K562 (cell line): Measurements from ENCODE around the gene PIANP. TPM values are rescaled to one million over a fixed set of nuclear protein-coding genes. Genes with fewer than 3 reads are reported as not detected.

Source experiments
- ATAC-seq: fragments of 200-7000 bp; cut with Tn5 transposase; 3 replicates; pipeline ENCODE4 v1.9.1; 2020; ENCODE audit warnings: moderate library complexity
- BruUV-seq: library from RNA; stranded (reverse); fragments of 400-500 nt; replicated peaks from 2 replicates; lab custom pipeline; 2021; lab: Mats Ljungman, UMichigan
- CTCF ChIA-PET: fragments of 300-600 bp; formaldehyde crosslinking; extraction: SDS; loops from one replicate; lab custom pipeline; 2021; ENCODE audit warnings: low intra/inter-chr PET ratio; lab: Yijun Ruan, JAX
- POLR2A ChIA-PET: fragments of 300-600, 350-650 bp; sonication (Branson Sonifier 250); formaldehyde crosslinking; extraction: SDS; loops from one replicate; lab custom pipeline; 2021; ENCODE audit warnings: antibody characterized with exemption, inconsistent platforms; lab: Yijun Ruan, JAX
- DNase-seq, 4 experiments: peaks; one replicate each; pipeline versions ENCODE4 v3.0.0 to v3.0.0-alpha.2; 2011 to 2018; ENCODE audit warnings: low spot score in 3 of 4, mixed read lengths in 3 of 4; ENCODE audit errors: extremely low read depth in 1 of 4
- FAIRE-seq: peaks from 2 replicates; lab custom pipeline; 2011; peaks lifted over from hg19 to GRCh38; lab: Jason Lieb, UNC
- H2AFZ ChIP-seq: 2 replicates; pipeline ENCODE4 v1.6.0; 2011; ENCODE audit warnings: low read depth, low read length, control low read depth, inconsistent platforms
- H3K27ac ChIP-seq: fragments of 200-600 bp; 3 replicates; pipeline ENCODE4 v1.8.0; 2011; ENCODE audit warnings: low read depth, mild to moderate bottlenecking, control low read depth, inconsistent platforms, low read length, moderate library complexity, mixed read lengths; ENCODE audit errors: extremely low read depth
- H3K27me3 ChIP-seq, 2 experiments: fragments of 300-600 bp in 1 of 2; 2 replicates in 1 of 2; 3 replicates in 1 of 2; pipeline versions ENCODE4 v1.6.0 to v1.8.0; 2011; ENCODE audit warnings: inconsistent platforms in 2 of 2, low read length in 2 of 2, mild to moderate bottlenecking in 1 of 2, mixed read lengths in 1 of 2, moderate library complexity in 1 of 2; ENCODE audit not compliant: control insufficient read depth in 2 of 2, insufficient read depth in 2 of 2
- H3K36me3 ChIP-seq: fragments of 300-600 bp; 3 replicates; pipeline ENCODE4 v1.8.0; 2011; ENCODE audit warnings: mild to moderate bottlenecking, low read length, inconsistent platforms; ENCODE audit not compliant: control insufficient read depth, insufficient read depth
- H3K4me1 ChIP-seq, 2 experiments: fragments of 200-600 bp in 1 of 2; replicated peaks in 1 of 2; 2 replicates in 1 of 2; 3 replicates in 1 of 2; pipeline versions ENCODE4 v1.5.1 to v1.8.0; 2011; ENCODE audit warnings: inconsistent platforms in 2 of 2, low read length in 2 of 2, mild to moderate bottlenecking in 1 of 2, mixed read lengths in 1 of 2, moderate library complexity in 1 of 2; ENCODE audit not compliant: control insufficient read depth in 2 of 2, insufficient read depth in 2 of 2
- H3K4me2 ChIP-seq: 2 replicates; pipeline ENCODE4 v1.6.1; 2011; ENCODE audit warnings: low read length, control low read depth, inconsistent platforms, mixed read lengths; ENCODE audit not compliant: insufficient read depth
- H3K4me3 ChIP-seq: fragments of 200-600 bp; sonication (generic), shearing (Covaris generic); 2 replicates; pipeline ENCODE4 v1.5.1; 2016; ENCODE audit warnings: control low read depth, inconsistent platforms
- H3K79me2 ChIP-seq: fragments of 200-600 bp; 3 replicates; pipeline ENCODE4 v1.8.0; 2011; ENCODE audit warnings: low read length, inconsistent platforms; ENCODE audit not compliant: control insufficient read depth, insufficient read depth
- H3K9ac ChIP-seq, 2 experiments: 2 replicates each; pipeline versions ENCODE4 v1.6.0 to v1.6.1; 2011; ENCODE audit warnings: low read depth in 2 of 2, low read length in 2 of 2, control low read depth in 1 of 2, inconsistent platforms in 1 of 2, mild to moderate bottlenecking in 1 of 2, mixed read lengths in 1 of 2; ENCODE audit not compliant: insufficient read depth in 1 of 2
- H3K9me1 ChIP-seq: one replicate; pipeline ENCODE4 v1.6.0; 2011; ENCODE audit warnings: inconsistent platforms, mild to moderate bottlenecking, low read length, moderate library complexity; ENCODE audit not compliant: control insufficient read depth, insufficient read depth
- H3K9me3 ChIP-seq: replicated peaks from 2 replicates; pipeline ENCODE4 v1.5.1; 2011; ENCODE audit warnings: low read depth, low read length, inconsistent platforms; ENCODE audit not compliant: control insufficient read depth, insufficient read depth
- H4K20me1 ChIP-seq: replicated peaks from 2 replicates; pipeline ENCODE4 v1.6.1; 2011; ENCODE audit warnings: low read length, inconsistent platforms, mixed read lengths; ENCODE audit not compliant: control insufficient read depth, insufficient read depth
- BCOR ChIP-seq: fragments of 450-650 bp; IDR thresholded peaks from 2 replicates; pipeline ENCODE4 v1.6.1; 2016
- C11orf30 ChIP-seq: fragments of 450-650 bp; IDR thresholded peaks from 2 replicates; pipeline ENCODE4 v1.6.1; 2016; ENCODE audit warnings: low read depth, mild to moderate bottlenecking
- CBFA2T3 ChIP-seq: fragments of 450-650 bp; IDR thresholded peaks from 2 replicates; pipeline ENCODE4 v1.6.1; 2017
- CTBP1 ChIP-seq: fragments of 450-650 bp; IDR thresholded peaks from 2 replicates; pipeline ENCODE4 v1.6.1; 2016; ENCODE audit warnings: borderline replicate concordance
- ERF ChIP-seq: fragments of 450-650 bp; formaldehyde crosslinking; IDR thresholded peaks from 2 replicates; pipeline ENCODE4 v1.4.0; 2020; ENCODE audit warnings: mild to moderate bottlenecking, mixed read lengths
- KAT2B ChIP-seq: IDR thresholded peaks from one replicate; pipeline ENCODE4 v1.6.1; 2012; ENCODE audit warnings: low read depth, mild to moderate bottlenecking, control low read depth, inconsistent platforms, low read length, moderate library complexity
- MBD2 ChIP-seq: sonication (generic); IDR thresholded peaks from 2 replicates; pipeline ENCODE4 v1.6.1; 2016; ENCODE audit warnings: low read depth, borderline replicate concordance
- NFE2 ChIP-seq: IDR thresholded peaks from 2 replicates; pipeline ENCODE4 v1.6.1; 2014; ENCODE audit warnings: antibody characterized with exemption, low read depth
- NRF1 ChIP-seq, 2 experiments: fragments of 450-650 bp; IDR thresholded peaks in 1 of 2; conservative IDR thresholded peaks in 1 of 2; 2 replicates each; pipeline ENCODE4 v1.6.1; 2014; ENCODE audit warnings: mild to moderate bottlenecking in 2 of 2
- POLR2G ChIP-seq: fragments of 200-400 bp; formaldehyde crosslinking; IDR thresholded peaks from 2 replicates; pipeline ENCODE4 v1.6.1; 2017; ENCODE audit warnings: low read depth, mild to moderate bottlenecking, antibody characterized with exemption, low read length, moderate library complexity
- RBFOX2 ChIP-seq: fragments of 200-400 bp; formaldehyde crosslinking; IDR thresholded peaks from 2 replicates; pipeline ENCODE4 v1.6.1; 2017; ENCODE audit warnings: low read depth, mild to moderate bottlenecking, low read length, moderate library complexity
- SPI1 ChIP-seq: IDR thresholded peaks from 2 replicates; pipeline ENCODE4 v1.6.1; 2011; ENCODE audit warnings: low read depth, low read length, control low read depth, borderline replicate concordance
- ZNF76 ChIP-seq: fragments of 250-450 bp; sonication (Bioruptor Pico); IDR thresholded peaks from 2 replicates; pipeline ENCODE4 v1.4.0; 2020; ENCODE audit warnings: mild to moderate bottlenecking, moderate library complexity, borderline replicate concordance
- WGBS: fragments of 100-300 bp; shearing (Covaris generic); methylation state at CpG from one replicate; pipeline ENCODE4 v1.1.6; 2016; ENCODE audit warnings: low coverage, mixed read lengths; ENCODE audit not compliant: insufficient coverage; ENCODE audit errors: missing lambda C conversion rate; 5-methylcytosine and 5-hydroxymethylcytosine counted together
- in situ Hi-C: fragments of 300-500 bp; cut with MboI; formaldehyde crosslinking; loops from 4 replicates; pipeline ENCODE4 v1.15.0; 2018; ENCODE audit warnings: inconsistent platforms, mixed read lengths
- intact Hi-C: fragments of 100-400 bp; cut with micrococcal nuclease; formaldehyde crosslinking; loops from 2 replicates; pipeline ENCODE4 v1.14.2; 2022
- polyA plus RNA-seq, 8 experiments: library from polyadenylated mRNA; depleted of rRNA in 4 of 8; stranded (reverse) in 5 of 8; unstranded in 3 of 8; fragments of >200 nt; fragmentation: Nextera tagmentation in 2 of 8; fragmentation: Illumina TruSeq in 1 of 8; extraction: Ambion mirVana in 2 of 8; extraction: Trizol in 1 of 8; gene quantifications; 2 replicates each; pipeline versions ENCODE4 v1.2.1 to v1.2.3, GENCODE V29; 2011 to 2014; ENCODE audit warnings: inconsistent platforms in 1 of 8, missing spikeins in 1 of 8
- total RNA-seq, 7 experiments: library from RNA; depleted of rRNA in 6 of 7; stranded (reverse); fragments of >200 nt in 6 of 7; fragmentation: Illumina TruSeq in 2 of 7; extraction: Trizol in 2 of 7; gene quantifications; 2 replicates each; pipeline versions ENCODE4 v1.2.1 to v1.2.3, GENCODE V29; 2011 to 2021; ENCODE audit warnings: low replicate concordance in 1 of 7

PIANP gene
- total and polyA plus RNA-seq, 9 of the 15 experiments (the other 6 are each of a cell fraction or from before 2014, with no cell fraction given): 0.07 TPM; not detected in 8

- peak overlapping the region; percentile 23; the same call in 1 of the 3 replicates for H3K27ac ChIP-seq
- no peaks in the 10 kb centered on the region for H3K9me1 ChIP-seq
- CTCF ChIA-PET: no interaction called here
- H3K9ac ChIP-seq: peak overlapping the region in 1 of 2 experiments; percentile 31; a peak in 1 of 4 replicates
- peaks cover 52% of the 10 kb centered on the region; the same call in 2 of the 3 replicates for H3K36me3 ChIP-seq
- H3K4me3 ChIP-seq: no peak overlapping the region
- intact Hi-C loops: no loop called here
- POLR2A ChIA-PET: interaction anchor here (0.7 to 2.2 kb wide), 4 partner anchors 12 to 22 kb away, joined by 3 to 9 read pairs (median 8); partner anchors contain the start of gene COPS7A
- no peak for TF ChIP-seq MBD2
- 0 out of 2 replicates have a peak, but pooled peaks have one; percentile 13 for TF ChIP-seq CTBP1
- TF ChIP-seq C11orf30: peak; percentile 26; the same call in 1 of the 2 replicates
- TF ChIP-seq NRF1 (conservative IDR thresholded peaks at IDR 0.05 in 1 of 2, IDR thresholded peaks at IDR 0.05 in 1 of 2): 0 out of 4 replicates have a peak, but pooled peaks of 1 of the 2 experiments have one; percentile 11
- TF ChIP-seq RBFOX2: peak; percentile 14
- no peak for TF ChIP-seq KAT2B
- no peak for TF ChIP-seq BCOR
- no peak for TF ChIP-seq ERF (CRISPR knock-in tag)
- peak; percentile 92; the same call in 1 of the 2 replicates for TF ChIP-seq SPI1
- no peak for TF ChIP-seq CBFA2T3
- TF ChIP-seq ZNF76 (CRISPR knock-in tag): no peak
- peak; percentile 60; the same call in 1 of the 2 replicates for TF ChIP-seq NFE2
- TF ChIP-seq POLR2G: no peak
- TF ChIP-seq, all 486 proteins: peak for 6
- in situ Hi-C loops: no loop called here
- ATAC-seq: peak; percentile 71
- no peaks in the 10 kb centered on the region for H3K9me3 ChIP-seq
- H3K4me1 ChIP-seq: peaks cover 16 to 21% of the 10 kb centered on the region in 2 experiments; a peak in 4 of 5 replicates
- peaks cover 8% of the 10 kb centered on the region; the same call in 2 of the 3 replicates for H3K79me2 ChIP-seq
- H3K4me2 ChIP-seq: no peak overlapping the region; the same call in 1 of the 2 replicates
- no TSS peak for BruUV-seq
- no peaks in the 10 kb centered on the region for H4K20me1 ChIP-seq
- no peak overlapping the region for H2AFZ ChIP-seq
- no peaks in the 10 kb centered on the region for H3K27me3 ChIP-seq
- peak; percentile 46 for FAIRE-seq
- WGBS: 69% methylated on average over 7 of the region's 13 CpGs
- DNase-seq: no peak
Observed at GRCh38 chr12:6745741-6746525, 45.3 kb upstream of the PIANP start.
